Epidermal melanocyte (primary cell): Measurements from ENCODE around the gene CAV1.

Experiments
- DNase-seq: peaks from one replicate; pipeline ENCODE4 v3.0.0; 2011; ENCODE audit warnings: low spot score; ENCODE audit not compliant: insufficient read length

CAV1 gene

DNA sequence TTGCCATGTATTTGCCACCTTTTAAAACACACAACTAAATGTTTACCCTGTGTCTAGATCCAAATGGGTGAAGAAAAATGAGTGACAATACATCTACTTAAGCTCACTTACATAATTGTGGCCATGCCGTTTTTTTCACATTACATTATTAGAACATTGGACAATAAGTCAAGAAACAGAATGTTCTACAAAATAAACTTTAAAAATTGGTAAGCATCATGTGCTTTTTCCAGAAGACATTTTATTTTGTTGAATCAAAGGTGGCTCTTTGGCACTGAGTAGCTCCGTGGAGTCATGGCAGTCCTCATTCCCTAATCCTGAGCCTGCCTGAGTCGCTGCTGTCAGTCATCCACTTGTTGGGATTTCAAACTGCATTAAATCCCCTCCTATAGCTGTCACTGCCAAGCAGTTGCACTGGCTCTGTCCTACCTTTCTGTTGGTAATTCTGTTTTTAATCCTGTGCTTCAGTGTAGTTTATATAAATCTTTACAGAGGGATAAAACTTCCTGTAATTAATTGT, 32.3 kb downstream of the CAV1 start:
- no peak for DNase-seq

DNA sequence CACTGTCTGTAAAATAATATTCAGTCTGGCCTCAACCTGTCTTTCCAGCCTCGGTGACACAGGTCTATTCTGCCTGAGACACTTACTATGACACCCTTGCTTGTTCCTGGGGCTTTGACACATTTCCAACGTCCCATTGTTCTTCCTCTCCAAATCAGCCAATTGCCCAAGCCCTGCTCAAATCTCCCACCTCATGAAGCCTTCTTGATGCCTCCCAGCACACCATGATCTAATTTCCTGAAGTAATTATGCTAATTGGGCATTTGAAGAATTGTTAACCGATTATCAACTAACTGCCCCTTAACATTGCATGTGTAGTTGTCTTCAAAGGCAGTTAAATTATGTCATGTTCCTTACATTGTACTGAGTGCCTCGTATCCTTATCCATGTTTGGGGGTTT, 33.1 kb downstream of the CAV1 start:
- DNase-seq: no peak

DNA sequence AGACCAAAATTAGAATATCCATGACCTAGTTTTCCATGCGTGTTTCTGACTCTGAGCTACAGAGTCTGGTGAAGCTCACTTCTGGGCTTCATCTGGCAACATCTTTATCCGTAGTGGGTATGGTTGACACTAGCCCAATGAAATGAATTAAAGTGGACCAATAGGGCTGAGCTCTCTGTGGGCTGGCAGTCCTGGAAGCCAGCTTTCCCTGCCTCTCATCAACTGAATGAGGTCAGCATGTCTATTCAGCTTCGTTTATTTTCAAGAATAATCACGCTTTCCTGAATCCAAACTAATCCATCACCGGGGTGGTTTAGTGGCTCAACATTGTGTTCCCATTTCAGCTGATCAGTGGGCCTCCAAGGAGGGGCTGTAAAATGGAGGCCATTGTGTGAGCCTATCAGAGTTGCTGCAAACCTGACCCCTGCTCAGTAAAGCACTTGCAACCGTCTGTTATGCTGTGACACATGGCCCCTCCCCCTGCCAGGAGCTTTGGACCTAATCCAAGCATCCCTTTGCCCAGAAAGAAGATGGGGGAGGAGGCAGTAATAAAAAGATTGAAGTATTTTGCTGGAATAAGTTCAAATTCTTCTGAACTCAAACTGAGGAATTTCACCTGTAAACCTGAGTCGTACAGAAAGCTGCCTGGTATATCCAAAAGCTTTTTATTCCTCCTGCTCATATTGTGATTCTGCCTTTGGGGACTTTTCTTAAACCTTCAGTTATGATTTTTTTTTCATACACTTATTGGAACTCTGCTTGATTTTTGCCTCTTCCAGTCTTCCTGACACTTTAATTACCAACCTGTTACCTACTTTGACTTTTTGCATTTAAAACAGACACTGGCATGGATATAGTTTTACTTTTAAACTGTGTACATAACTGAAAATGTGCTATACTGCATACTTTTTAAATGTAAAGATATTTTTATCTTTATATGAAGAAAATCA, 35.5 kb downstream of the CAV1 start:
- no peak for DNase-seq

- DNase-seq: no peak
These were observed 37.1 kb downstream of the CAV1 start for GRCh38 chr7:116561697-116562483.

DNA sequence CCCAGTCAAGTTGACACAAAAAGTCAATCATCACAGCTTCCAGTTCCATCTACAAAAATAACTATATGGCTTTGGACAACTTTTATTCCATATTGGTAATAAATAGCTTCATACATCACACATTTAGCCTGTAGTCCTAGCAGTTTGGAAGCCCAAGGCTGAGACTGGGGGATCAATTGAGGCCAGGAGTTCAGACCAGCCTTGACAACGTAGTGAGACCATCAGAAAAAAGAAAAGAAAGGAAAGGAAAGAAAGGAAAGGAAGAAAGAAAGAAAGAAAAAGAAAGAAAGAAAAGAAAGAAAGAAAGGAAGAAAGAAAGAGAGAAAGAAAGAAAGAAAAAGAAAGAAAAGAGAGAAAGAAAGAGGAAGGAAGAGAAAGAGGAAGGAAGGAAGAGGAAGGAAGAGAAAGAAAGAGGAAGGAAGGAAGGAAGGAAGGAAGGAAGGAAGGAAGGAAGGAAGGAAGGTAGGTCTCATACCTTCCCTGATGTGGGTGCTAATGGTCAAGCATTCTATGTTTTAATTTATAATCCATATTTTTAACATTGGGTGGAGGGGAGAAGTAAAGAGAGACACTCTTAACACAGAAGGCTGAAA, 37.8 kb downstream of the CAV1 start:
- no peak for DNase-seq

GRCh38 chr7:116565981-116566380, 41.1 kb downstream of the CAV1 start:
- DNase-seq: no peak

GRCh38 chr7:116566666-116567065, 41.8 kb downstream of the CAV1 start:
- no peak for DNase-seq

GRCh38 chr7:116569737-116570136, 44.9 kb downstream of the CAV1 start:
- no peak for DNase-seq

DNA sequence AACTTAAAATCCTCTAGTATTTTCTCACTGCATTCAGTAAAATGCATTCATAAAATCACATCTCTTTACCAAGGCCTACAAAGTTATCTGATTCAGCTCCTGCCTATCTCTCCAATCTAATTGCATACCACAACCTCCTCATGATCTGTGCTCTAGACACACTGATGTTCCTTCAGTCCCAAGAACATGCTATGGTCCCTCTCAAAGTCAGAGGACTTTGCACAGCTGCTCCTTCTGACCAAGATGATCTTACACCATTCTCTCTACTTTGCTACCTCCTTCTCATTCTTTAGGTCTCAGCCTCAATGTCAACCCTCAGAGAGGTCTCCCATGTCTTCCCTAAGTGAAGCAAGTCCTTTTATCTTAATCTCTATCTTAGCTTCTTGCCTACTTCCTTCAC, 45.5 kb downstream of the CAV1 start:
- no peak for DNase-seq

GRCh38 chr7:116571037-116571436, 46.2 kb downstream of the CAV1 start:
- no peak for DNase-seq

DNA sequence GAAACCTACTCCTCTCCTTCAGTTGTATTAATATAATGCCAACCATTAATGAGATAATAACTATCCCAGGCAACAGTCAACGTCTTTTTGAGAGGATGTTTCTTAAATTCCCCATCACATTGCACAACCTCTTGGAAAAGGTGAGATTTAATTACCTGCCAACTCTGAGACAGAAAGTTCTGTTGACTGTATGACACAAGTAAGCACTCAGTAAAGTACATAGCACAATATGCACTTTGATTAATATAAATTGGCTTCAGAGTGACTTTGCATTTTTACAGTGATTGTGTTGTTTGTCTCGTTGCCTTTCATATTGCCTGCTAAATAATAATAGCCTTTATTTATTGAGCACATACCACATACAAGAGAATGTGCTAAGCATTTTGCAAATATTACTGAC, 46.7 kb downstream of the CAV1 start:
- DNase-seq: no peak

GRCh38 chr7:116572036-116572435, 47.2 kb downstream of the CAV1 start:
- no peak for DNase-seq

DNA sequence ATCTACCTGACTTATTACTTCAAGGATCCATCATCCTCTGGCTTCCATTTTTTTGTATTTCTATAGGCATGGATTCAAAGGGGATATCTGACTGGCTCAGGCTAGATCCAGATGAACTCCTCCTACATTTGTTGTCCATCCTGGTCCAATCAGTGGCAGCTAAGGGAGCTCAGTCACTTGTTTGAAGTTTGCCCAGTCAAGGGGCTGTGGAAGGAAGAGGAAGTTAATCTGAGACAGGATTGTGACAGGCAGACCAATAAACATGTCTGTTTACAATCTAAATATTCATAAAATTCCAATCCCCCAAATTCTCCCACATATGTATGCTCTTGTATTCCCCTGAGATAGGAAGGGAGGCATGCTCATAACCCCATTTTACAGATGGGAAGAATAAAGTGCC, 48.7 kb downstream of the CAV1 start:
- no peak for DNase-seq

GRCh38 chr7:116574025-116574822, 49.4 kb downstream of the CAV1 start:
- no peak for DNase-seq

DNA sequence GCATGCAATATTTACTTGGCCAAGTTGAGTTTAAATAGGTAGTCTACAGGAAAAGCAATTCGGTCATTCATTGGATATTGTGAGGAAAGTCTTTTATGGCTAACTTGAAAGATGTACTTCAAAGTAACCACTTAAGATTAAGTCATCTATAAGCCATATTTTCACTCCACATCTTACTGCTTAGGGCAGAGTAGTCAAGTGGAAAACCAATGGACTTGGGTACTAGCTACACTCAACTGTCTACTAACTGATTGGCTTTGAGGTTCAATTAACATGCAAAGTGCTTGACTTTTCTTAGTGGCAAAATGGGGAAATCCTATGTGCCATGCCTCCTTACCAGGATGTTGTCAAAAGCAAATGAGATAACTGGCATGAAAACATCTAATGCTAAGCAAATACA, 51.0 kb downstream of the CAV1 start:
- DNase-seq: no peak

GRCh38 chr7:116576350-116577319, 51.8 kb downstream of the CAV1 start:
- no peak for DNase-seq

DNA sequence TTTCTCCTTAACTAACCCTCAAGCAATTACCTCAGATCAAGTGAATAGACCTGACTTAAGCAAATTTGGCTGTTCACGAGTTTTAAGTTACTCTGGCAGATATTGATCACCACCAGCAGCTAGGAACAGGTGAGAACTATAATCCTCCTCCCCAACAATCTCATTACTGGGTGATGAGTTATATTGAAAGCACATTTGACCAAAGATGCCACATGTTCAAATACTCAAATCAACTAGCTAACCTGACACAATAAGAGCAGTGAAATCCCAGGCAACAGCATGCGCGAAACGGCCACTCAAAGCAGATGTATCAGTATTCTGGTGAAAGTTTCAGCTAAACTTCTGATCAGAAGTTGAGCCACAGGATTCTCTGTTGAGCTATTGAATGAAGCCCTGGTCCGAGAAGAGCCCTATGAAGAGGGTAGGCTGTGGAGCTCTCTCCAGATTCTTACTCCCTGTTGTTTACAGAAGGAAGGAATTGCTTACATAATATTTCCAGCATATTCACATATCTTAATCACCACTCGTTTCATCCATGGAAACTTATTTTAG, 52.6 kb downstream of the CAV1 start:
- no peak for DNase-seq

GRCh38 chr7:116578526-116578925, 53.7 kb downstream of the CAV1 start:
- DNase-seq: no peak

DNA sequence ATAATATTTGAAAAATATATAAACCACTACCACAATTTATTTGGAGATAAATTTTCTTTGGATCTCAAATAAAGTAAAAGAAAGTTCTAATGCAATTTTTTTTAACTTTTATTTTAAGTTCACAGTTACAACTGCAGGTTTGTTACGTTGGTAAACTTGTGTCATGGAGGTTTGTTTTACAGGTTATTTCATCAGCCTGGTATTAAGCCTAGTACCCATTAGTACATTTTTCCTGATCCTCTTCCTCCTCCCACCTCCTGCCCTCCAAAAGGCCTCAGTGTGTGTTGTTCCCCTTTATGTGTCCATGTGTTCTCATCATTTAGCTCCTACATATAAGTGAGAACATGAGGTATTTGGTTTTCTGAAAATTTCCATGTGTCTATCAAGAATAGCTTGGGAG, 54.5 kb downstream of the CAV1 start:
- no peak for DNase-seq

GRCh38 chr7:116579835-116580234, 55.0 kb downstream of the CAV1 start:
- no peak for DNase-seq
